Ascending aorta (tissue), 2 donors: Measurements from ENCODE around the gene ANKH. TPM values are rescaled to one million over a fixed set of nuclear protein-coding genes. Genes with fewer than 3 reads are reported as not detected.

Experiments used
- DNase-seq, 2 donors: peaks; one replicate each; pipeline ENCODE4 v3.0.0-alpha.2; 2019; ENCODE audit warnings: low spot score in 2 of 2
- H3K27ac ChIP-seq, 2 donors: fragments of 200-600 bp; sonication (generic); one replicate each; pipeline ENCODE4 v1.5.1; 2016 to 2017; ENCODE audit warnings: mild to moderate bottlenecking in 1 of 2
- H3K27me3 ChIP-seq: fragments of 200-600 bp; sonication (generic); one replicate; pipeline ENCODE4 v1.5.1; 2017
- H3K36me3 ChIP-seq, 2 donors: fragments of 200-600 bp; sonication (generic); one replicate each; pipeline ENCODE4 v1.5.1; 2016
- H3K4me1 ChIP-seq, 2 donors: fragments of 200-600 bp; sonication (generic); one replicate each; pipeline ENCODE4 v1.5.1; 2016 to 2017; ENCODE audit warnings: mild to moderate bottlenecking in 1 of 2
- H3K4me3 ChIP-seq, 2 donors: fragments of 200-600 bp; sonication (generic); one replicate each; pipeline ENCODE4 v1.5.1; 2016 to 2017; ENCODE audit warnings: mild to moderate bottlenecking in 1 of 2
- H3K9me3 ChIP-seq, 2 donors: fragments of 200-600 bp; sonication (generic); one replicate each; pipeline ENCODE4 v1.5.1; 2016
- CTCF ChIP-seq, 3 experiments: fragments of 200-600 bp in 2 of 3; fragments of 450-650 bp in 1 of 3; sonication (generic) in 2 of 3; IDR thresholded peaks; one replicate each; pipeline ENCODE4 v1.5.1; 2016 to 2019; ENCODE audit warnings: antibody characterized with exemption in 3 of 3, mild to moderate bottlenecking in 1 of 3, moderate library complexity in 1 of 3
- intact Hi-C: fragments of 100-400 bp; cut with DNase I; formaldehyde crosslinking; loops from one replicate; pipeline ENCODE4 v1.15.1; 2023
- total RNA-seq: library from RNA; depleted of rRNA; stranded (reverse); fragments of >200 nt; gene quantifications from one replicate; pipeline ENCODE4 v1.1.0, GENCODE V29; 2016

The ANKH gene
- total RNA-seq, 1 donor from 2014 or later = 388 TPM

- peaks cover 71 to 93% of the 10 kb centered on the region in 2 donors for H3K36me3 ChIP-seq
- intact Hi-C loops = no loop called here
Observed at GRCh38 chr5:14712666-14713065, 158.9 kb downstream of the ANKH start.

GRCh38 chr5:14712131-14712530 lies 159.4 kb downstream of the ANKH start:
- H3K9me3 ChIP-seq = no peaks in the 10 kb centered on the region
- intact Hi-C loops = no loop called here
- peaks cover 71 to 88% of the 10 kb centered on the region in 2 donors for H3K36me3 ChIP-seq
- peaks cover 0 to 5% of the 10 kb centered on the region in 2 donors for H3K4me1 ChIP-seq
- H3K27me3 ChIP-seq = no peaks in the 10 kb centered on the region
- TF ChIP-seq CTCF (IDR thresholded peaks at IDR 0.05) = no peak
- H3K4me3 ChIP-seq = no peak overlapping the region
- no peak for DNase-seq
- no peak overlapping the region for H3K27ac ChIP-seq

More at GRCh38 chr5:14712666-14713065, 158.9 kb downstream of the ANKH start:
- Histone ChIP-seq H3K4me1 (peaks cover 0 to 1% of the 10 kb centered on the region in 2 donors), H3K27me3 (no peaks in the 10 kb centered on the region), H3K9me3 (no peaks in the 10 kb centered on the region), H3K4me3 (no peak overlapping the region), H3K27ac (no peak overlapping the region)
- no peak for TF ChIP-seq CTCF (IDR thresholded peaks at IDR 0.05)
- DNase-seq = no peak

GRCh38 chr5:14710313-14710994 lies 161.1 kb downstream of the ANKH start:
- H3K36me3 ChIP-seq = peaks cover 61 to 75% of the 10 kb centered on the region in 2 donors
- no peak overlapping the region for H3K4me3 ChIP-seq
- H3K4me1 ChIP-seq = peaks cover 0 to 13% of the 10 kb centered on the region in 2 donors
- intact Hi-C loops = no loop called here
- no peaks in the 10 kb centered on the region for H3K27me3 ChIP-seq
- H3K9me3 ChIP-seq = no peaks in the 10 kb centered on the region
- DNase-seq = no peak
- TF ChIP-seq CTCF (IDR thresholded peaks at IDR 0.05) = no peak
- H3K27ac ChIP-seq = no peak overlapping the region

GRCh38 chr5:14708551-14708950 lies 163.0 kb downstream of the ANKH start:
- H3K4me1 ChIP-seq = peaks cover 0 to 13% of the 10 kb centered on the region in 2 donors
- intact Hi-C loops = no loop called here
- no peaks in the 10 kb centered on the region for H3K27me3 ChIP-seq
- peaks cover 48 to 63% of the 10 kb centered on the region in 2 donors for H3K36me3 ChIP-seq
- no peak for TF ChIP-seq CTCF (IDR thresholded peaks at IDR 0.05)
- peak overlapping the region; percentile 78 to 81 for H3K27ac ChIP-seq
- H3K9me3 ChIP-seq = no peaks in the 10 kb centered on the region
- no peak for DNase-seq
- no peak overlapping the region for H3K4me3 ChIP-seq

GRCh38 chr5:14707811-14708390 lies 163.7 kb downstream of the ANKH start:
- Histone ChIP-seq H3K27me3 (no peaks in the 10 kb centered on the region), H3K4me1 (peaks cover 0 to 13% of the 10 kb centered on the region in 2 donors), H3K9me3 (no peaks in the 10 kb centered on the region), H3K4me3 (no peak overlapping the region), H3K27ac (peak overlapping the region; percentile 78 to 81), H3K36me3 (peaks cover 42 to 56% of the 10 kb centered on the region in 2 donors)
- no peak for DNase-seq
- TF ChIP-seq CTCF (IDR thresholded peaks at IDR 0.05) = no peak
- intact Hi-C loops = no loop called here
